ENCODE data around the gene CREB5.

The CREB5 gene

DNA sequence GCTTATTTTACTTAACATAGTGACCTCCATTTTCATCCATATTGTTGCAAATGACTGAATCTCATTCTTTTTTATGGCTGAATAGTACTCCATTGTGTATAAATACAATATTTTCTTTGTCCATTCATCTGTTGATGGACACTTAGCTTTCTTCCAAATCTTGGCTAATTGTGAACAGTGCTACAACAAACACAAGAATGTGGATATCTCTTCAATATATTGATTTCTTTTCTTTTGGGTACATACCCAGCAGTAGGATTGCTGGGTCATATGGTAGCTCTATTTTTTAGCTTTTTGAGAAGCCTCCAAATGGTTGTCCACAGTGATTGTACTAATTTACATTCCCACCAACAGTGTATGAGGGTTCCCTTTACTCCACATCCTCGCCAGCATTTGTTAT is 58.0 kb downstream of the CREB5 start:
- Mint-ChIP-seq H3K4me3 (no peak overlapping the region), H3K27me3 (peaks cover 16% of the 10 kb centered on the region), H3K4me1 (ENCODE audit: low read depth) (no peaks in the 10 kb centered on the region), H3K9me3 (no peaks in the 10 kb centered on the region), H3K27ac (no peak overlapping the region), H3K36me3 (ENCODE audit: low read depth) (no peaks in the 10 kb centered on the region)

DNA sequence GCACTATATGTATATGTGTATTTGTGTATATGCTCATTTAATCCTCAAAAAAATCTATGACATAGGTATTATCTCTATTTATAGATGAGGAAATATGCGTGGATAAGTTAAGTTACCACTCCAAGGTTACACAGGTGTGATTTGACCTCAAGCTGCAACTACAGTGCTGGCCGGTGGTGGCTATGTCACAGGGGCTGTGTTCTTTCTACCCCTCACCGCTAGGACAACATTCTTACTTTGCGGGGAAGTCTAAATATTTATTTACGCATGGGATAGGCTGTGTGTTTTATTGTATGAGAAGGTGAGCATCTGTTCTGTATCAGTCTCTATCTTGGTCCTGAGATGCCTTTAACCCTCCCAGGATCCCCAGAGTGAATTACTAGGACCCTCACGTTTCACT is 60.0 kb downstream of the CREB5 start:
- Mint-ChIP-seq H3K4me1 (ENCODE audit: low read depth) (no peaks in the 10 kb centered on the region), H3K36me3 (ENCODE audit: low read depth) (no peaks in the 10 kb centered on the region), H3K4me3 (no peak overlapping the region), H3K9me3 (no peaks in the 10 kb centered on the region), H3K27me3 (peaks cover 20% of the 10 kb centered on the region), H3K27ac (no peak overlapping the region)

DNA sequence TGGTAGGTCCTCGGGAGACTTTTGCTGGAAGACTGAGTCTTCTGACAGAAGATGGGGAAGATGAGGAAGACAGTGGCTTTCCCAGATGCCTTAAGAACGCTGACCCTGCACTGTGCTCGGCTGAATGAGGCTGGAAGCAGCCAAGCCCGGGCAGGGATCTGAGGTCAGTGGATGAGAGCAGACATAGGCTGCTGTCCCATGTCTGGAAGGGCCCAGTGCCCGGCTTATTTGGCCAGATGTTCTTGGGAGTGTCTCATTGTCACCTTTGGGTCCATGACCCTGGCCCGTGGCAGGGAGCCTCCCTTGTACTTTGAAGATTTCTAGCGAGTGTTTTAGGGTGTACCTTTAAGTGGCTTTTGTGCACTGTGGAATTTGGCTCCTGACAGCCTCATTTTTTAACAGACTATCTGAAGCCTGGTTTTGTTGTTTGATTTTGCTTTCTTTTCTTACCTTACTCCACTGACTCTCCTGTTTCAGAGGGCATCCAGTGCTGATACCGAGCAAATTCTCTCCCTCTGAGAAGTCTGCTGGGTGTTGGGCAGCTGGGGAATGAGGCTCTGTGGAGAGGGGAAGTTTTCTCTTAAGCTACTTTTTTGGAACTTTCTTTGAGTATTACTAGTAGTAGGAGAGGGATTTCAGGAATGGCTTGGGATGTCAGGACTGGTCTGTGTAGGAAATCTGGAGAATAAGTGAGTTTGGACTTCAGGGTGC is 61.4 kb downstream of the CREB5 start:
- Mint-ChIP-seq H3K9me3 (no peaks in the 10 kb centered on the region), H3K27ac (no peak overlapping the region), H3K27me3 (peaks cover 17% of the 10 kb centered on the region), H3K36me3 (ENCODE audit: low read depth) (no peaks in the 10 kb centered on the region), H3K4me3 (no peak overlapping the region), H3K4me1 (ENCODE audit: low read depth) (no peaks in the 10 kb centered on the region)

DNA sequence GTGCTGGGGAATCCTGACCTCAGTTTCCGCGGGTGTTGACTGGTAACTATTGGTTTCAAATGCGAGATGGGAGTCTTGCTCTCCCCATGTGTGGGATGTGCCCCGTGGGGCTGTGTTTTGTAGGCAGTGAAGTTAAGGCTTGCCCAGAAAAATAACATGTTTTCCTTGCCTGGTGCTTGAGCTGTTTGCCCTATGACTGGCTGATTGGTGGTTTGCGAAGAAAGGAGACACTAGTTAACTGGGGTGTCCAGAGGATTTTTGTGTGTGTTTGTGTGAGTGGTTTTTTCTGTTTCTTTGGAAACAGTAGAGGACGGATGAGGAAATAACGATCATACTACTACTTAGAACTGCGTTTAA is 61.9 kb downstream of the CREB5 start:
- Mint-ChIP-seq H3K27me3 (peaks cover 17% of the 10 kb centered on the region), H3K36me3 (ENCODE audit: low read depth) (no peaks in the 10 kb centered on the region), H3K27ac (no peak overlapping the region), H3K4me1 (ENCODE audit: low read depth) (no peaks in the 10 kb centered on the region), H3K9me3 (no peaks in the 10 kb centered on the region), H3K4me3 (no peak overlapping the region)

DNA sequence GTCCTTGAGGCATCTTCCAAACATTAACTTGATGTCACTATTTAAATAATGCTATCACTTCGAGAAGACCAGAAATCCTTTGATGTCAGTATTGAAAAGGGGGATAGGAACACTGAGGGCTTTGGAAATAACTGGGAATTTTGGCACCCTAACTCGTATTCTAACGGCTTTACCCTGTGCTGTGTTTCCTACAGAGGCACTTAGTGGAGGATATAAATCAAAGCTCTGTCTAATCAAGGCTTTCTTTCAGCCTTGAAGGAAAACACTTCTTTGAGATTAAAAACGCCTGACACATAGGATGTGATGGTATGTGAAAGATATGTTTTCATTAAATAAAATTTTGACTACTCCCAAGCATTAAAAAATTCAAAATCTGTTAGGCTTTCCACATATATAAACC is 62.3 kb downstream of the CREB5 start:
- Mint-ChIP-seq H3K4me1 (ENCODE audit: low read depth) (no peaks in the 10 kb centered on the region), H3K4me3 (no peak overlapping the region), H3K9me3 (no peaks in the 10 kb centered on the region), H3K36me3 (ENCODE audit: low read depth) (no peaks in the 10 kb centered on the region), H3K27me3 (peaks cover 17% of the 10 kb centered on the region), H3K27ac (no peak overlapping the region)

DNA sequence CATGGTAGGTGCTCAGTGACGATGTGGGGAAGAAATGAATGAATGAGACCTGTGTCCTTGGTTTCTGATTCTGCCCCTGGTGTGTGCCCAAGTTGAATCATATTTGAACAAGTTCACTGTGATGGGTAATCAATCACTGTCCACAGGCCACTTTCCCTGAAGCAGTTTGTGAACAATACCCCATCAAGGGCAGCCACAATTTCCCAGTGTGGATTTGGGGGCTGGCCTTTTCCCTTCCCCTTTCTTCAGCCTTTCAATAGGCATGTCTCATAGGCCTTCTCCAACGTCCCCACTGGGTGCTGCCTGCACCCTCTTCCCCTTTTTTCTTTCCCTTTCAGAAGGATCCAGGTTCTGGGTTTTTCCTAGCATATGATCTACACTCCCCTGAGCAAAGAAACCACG is 64.7 kb downstream of the CREB5 start:
- H3K36me3 Mint-ChIP-seq (ENCODE audit: low read depth) = no peaks in the 10 kb centered on the region
- H3K4me1 Mint-ChIP-seq (ENCODE audit: low read depth) = peaks cover 10% of the 10 kb centered on the region
- H3K9me3 Mint-ChIP-seq = no peaks in the 10 kb centered on the region
- H3K27ac Mint-ChIP-seq = no peak overlapping the region
- H3K4me3 Mint-ChIP-seq = no peak overlapping the region
- peaks cover 31% of the 10 kb centered on the region for H3K27me3 Mint-ChIP-seq

DNA sequence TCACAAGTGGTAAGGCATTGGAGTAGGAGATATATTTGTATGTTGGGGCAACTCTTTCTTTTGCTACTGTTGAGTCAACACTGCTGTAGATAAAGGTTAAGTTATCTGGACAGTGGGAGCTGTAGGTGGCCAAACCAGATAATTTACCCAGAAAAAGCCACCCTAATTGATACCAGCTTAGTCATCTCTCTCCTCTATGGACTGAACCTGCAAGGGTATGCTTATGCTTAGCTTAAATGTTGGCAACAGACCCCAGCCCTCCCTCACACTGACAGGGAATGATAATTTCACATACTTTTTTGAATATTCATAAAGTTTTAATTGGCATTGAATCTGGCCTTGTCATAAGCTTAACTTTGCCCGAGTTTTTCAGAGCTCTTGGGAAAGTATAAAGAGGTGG is 66.3 kb downstream of the CREB5 start:
- Mint-ChIP-seq H3K27me3 (peaks cover 31% of the 10 kb centered on the region), H3K4me3 (no peak overlapping the region), H3K27ac (no peak overlapping the region), H3K36me3 (ENCODE audit: low read depth) (no peaks in the 10 kb centered on the region), H3K4me1 (ENCODE audit: low read depth) (peaks cover 10% of the 10 kb centered on the region), H3K9me3 (no peaks in the 10 kb centered on the region)

DNA sequence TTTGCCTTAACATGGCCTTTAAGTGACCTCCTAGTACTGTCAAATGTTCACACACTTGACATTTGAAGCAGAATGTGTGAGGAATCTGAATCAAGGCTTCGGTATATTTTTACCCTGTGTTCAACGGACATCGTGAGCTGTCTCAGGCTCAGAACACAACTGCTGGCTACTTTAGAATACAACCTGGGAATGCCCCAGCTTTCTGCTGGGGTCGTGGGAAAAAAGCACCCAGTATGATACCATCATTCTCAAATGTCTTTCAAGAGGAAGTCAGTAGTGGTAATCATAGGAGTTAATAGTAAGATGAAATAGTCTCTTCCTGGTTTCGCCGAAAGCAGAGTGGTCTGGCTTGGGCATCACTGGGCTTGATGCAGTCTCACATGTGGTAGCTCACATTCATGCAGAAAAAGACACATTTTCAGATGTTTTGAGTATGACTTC is 67.2 kb downstream of the CREB5 start:
- H3K9me3 Mint-ChIP-seq = no peaks in the 10 kb centered on the region
- no peak overlapping the region for H3K27ac Mint-ChIP-seq
- H3K27me3 Mint-ChIP-seq = peaks cover 24% of the 10 kb centered on the region
- no peak overlapping the region for H3K4me3 Mint-ChIP-seq
- no peaks in the 10 kb centered on the region for H3K36me3 Mint-ChIP-seq (ENCODE audit: low read depth)
- H3K4me1 Mint-ChIP-seq (ENCODE audit: low read depth) = peaks cover 10% of the 10 kb centered on the region

DNA sequence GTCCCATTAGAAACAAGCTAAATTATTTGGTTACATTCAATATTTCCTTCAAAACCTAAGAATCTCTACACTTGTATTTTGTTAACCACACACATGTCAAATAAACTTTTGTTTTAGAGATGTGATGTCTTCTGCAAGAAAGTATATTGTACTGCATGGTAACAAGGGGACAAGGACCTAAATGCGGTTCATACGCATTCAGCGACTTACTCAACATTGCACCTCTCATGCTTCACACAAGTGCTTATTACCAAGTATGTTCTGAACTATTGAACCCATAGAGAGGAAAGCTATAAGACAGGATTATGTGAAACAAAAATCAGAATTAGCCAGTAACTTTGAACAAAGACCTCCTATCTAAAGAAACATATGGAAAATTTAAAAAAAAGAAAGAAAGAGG is 68.3 kb downstream of the CREB5 start:
- H3K4me1 Mint-ChIP-seq (ENCODE audit: low read depth) = peaks cover 10% of the 10 kb centered on the region
- H3K27ac Mint-ChIP-seq = no peak overlapping the region
- H3K4me3 Mint-ChIP-seq = no peak overlapping the region
- no peaks in the 10 kb centered on the region for H3K9me3 Mint-ChIP-seq
- H3K36me3 Mint-ChIP-seq (ENCODE audit: low read depth) = no peaks in the 10 kb centered on the region
- peaks cover 23% of the 10 kb centered on the region for H3K27me3 Mint-ChIP-seq

DNA sequence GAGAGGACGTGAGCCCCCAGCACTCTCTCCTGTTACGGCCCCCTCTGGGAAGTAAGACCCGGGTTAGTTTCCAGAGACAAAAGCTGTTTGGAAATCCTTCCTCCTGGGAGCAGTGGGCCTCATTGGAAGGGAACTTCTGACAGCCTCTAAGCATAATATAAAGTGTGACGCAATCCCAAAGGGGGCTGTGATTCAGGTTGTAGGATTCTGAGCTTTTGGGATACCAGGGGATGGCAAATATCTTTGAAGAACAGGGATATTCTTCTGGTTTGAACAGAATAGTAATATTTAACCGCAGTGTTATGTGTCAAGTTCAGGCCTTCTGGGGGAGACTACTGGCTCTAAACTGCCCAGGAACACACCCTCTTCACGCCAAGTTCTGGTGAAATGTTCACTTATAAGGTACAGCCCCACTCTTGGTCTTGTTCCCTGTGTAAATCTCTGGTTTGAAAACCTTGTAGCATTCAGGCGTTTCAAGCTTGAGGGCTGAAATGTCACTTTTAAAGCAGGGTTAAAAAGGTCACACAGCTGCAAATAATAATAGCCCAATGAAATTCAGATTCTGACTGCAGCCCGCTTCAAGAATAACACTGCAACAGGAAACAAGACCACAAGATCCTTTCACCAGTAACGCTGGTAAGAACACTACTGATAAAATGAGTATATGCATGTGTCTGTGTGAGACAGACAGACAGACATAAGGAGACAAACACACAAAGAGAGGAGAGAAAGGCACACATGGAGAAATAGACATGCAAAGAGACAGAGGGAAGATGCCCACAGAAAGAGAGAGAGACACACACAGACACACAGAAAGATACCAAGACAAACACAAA is 69.0 kb downstream of the CREB5 start:
- Mint-ChIP-seq H3K27ac (no peak overlapping the region), H3K27me3 (peaks cover 17% of the 10 kb centered on the region), H3K9me3 (no peaks in the 10 kb centered on the region), H3K4me1 (ENCODE audit: low read depth) (peaks cover 10% of the 10 kb centered on the region), H3K4me3 (no peak overlapping the region), H3K36me3 (ENCODE audit: low read depth) (no peaks in the 10 kb centered on the region)

DNA sequence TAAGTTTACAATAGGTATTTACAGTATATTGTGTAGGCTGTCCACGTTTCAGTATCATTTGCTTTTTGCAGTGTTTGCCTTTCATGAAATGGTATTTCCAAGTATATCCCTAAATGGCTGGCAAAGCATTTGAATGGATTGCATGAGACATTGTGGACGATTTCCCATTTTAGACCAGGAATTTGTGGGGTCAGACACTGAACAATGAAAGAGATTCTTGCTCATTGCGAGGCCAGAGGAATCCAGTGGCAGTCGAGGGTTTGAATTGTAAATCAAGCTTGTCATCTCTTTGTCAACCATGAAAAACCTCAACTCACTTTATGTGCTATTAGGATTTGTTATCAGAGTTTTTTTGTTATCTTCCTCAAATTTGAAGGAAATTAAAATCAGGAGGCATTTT is 70.8 kb downstream of the CREB5 start:
- no peak overlapping the region for H3K27ac Mint-ChIP-seq
- H3K4me1 Mint-ChIP-seq (ENCODE audit: low read depth) = peaks cover 10% of the 10 kb centered on the region
- no peaks in the 10 kb centered on the region for H3K36me3 Mint-ChIP-seq (ENCODE audit: low read depth)
- H3K4me3 Mint-ChIP-seq = no peak overlapping the region
- no peaks in the 10 kb centered on the region for H3K9me3 Mint-ChIP-seq
- H3K27me3 Mint-ChIP-seq = peaks cover 14% of the 10 kb centered on the region

DNA sequence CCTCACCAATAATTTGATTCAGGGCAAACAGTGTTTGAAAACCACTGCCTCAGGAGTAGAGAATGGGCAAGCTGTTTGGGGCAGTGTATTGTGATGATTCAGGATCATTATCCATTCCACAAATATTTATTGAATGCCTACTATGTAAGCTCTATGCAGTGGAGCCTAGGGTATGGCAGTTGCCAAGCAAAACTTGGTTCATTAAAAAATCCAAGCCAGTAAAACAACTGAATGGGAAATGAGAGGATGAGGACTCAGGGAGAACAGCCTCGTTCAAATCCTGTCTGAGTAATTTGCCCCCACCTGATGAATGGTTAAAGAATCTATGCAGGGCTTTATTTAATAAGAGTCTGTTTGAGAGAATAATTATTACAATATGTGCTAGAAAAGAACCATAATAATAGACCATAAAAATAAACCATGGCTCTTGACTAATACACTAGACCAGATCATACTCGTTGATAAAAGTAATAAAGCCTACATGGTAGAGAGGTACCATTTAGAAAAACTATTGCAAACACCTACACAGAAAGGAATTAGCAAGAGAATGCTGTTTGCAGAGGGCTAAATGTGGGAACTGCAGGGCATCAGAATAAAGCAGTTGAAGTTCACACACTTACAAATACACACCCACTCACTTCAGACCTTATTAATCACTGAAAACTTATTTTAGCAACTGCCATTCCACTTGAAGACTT is 71.7 kb downstream of the CREB5 start:
- Mint-ChIP-seq H3K36me3 (ENCODE audit: low read depth) (no peaks in the 10 kb centered on the region), H3K27me3 (peaks cover 19% of the 10 kb centered on the region), H3K27ac (no peak overlapping the region), H3K4me1 (ENCODE audit: low read depth) (peaks cover 10% of the 10 kb centered on the region), H3K4me3 (no peak overlapping the region), H3K9me3 (no peaks in the 10 kb centered on the region)

DNA sequence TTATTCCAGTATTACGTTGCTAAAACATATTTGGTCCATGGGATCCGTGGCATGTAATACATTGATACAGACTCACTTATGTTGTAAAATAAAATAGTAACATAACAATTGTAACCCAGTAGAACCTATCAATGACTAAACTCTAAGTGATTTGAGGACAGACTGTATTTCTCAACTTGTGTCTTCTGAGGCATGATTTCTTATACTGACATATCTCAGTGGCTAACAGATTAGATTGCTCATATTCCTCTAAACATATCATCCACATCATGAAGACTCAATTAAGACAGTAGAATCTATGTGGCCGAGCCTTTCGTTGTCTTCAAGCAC is 72.3 kb downstream of the CREB5 start:
- peaks cover 19% of the 10 kb centered on the region for H3K27me3 Mint-ChIP-seq
- H3K27ac Mint-ChIP-seq = no peak overlapping the region
- no peak overlapping the region for H3K4me3 Mint-ChIP-seq
- no peaks in the 10 kb centered on the region for H3K36me3 Mint-ChIP-seq (ENCODE audit: low read depth)
- H3K9me3 Mint-ChIP-seq = no peaks in the 10 kb centered on the region
- H3K4me1 Mint-ChIP-seq (ENCODE audit: low read depth) = peaks cover 10% of the 10 kb centered on the region

DNA sequence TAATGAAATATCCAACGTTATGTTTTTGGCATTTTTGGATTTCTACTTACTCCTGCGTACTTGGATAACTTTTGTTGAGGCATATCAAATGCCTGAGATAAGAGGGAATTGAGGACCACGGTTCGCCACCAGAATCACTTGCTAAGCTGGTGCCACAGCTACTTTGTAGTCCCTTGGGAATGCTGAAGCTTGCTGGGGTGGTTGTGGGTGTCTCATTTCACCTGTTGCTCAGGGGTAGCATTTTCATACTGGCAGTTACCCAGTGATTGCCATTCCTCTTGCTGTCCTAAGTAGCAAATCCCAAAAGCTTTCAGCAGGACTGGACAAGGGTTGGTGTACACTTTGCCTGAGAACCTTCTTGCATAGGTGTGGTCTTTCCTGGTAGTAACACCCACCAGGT is 75.2 kb downstream of the CREB5 start:
- Mint-ChIP-seq H3K4me3 (no peak overlapping the region), H3K27ac (no peak overlapping the region), H3K27me3 (peaks cover 9% of the 10 kb centered on the region), H3K9me3 (no peaks in the 10 kb centered on the region), H3K4me1 (ENCODE audit: low read depth) (no peaks in the 10 kb centered on the region), H3K36me3 (ENCODE audit: low read depth) (no peaks in the 10 kb centered on the region)

DNA sequence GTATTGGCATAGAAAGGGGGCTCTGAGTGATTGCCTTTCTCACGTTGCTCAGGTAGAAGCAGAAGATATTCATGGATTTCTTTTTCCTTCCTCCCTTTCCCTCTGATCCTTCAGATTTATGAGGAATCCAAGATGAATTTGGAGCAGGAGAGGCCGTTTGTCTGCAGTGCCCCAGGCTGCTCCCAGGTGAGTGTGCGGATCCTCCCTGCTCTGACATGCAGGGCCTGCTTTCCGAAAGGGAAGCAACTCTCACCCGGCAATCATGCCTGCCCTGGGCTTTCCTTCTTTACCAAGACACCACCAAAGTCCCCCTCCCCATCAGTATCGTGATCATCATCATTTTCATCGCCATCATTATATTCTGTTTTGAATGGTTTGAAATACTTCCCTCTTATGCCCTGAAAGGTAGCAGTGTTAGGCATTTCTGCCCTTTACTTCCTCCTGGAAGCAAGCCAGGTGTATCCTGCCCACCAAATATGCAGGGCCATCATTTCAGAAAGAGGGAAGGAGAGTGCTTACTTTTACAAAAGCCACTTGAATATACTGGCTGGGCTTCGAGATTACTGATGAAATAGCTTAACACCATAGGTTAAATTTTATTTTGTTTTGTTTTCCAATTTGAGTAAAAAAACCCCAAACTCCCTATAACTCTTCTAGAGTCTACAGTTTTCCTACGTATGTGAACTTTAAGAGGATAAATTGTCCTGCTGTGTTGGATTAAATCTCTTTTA is 75.9 kb downstream of the CREB5 start:
- Mint-ChIP-seq H3K4me1 (ENCODE audit: low read depth) (no peaks in the 10 kb centered on the region), H3K36me3 (ENCODE audit: low read depth) (no peaks in the 10 kb centered on the region), H3K27ac (no peak overlapping the region), H3K9me3 (no peaks in the 10 kb centered on the region), H3K4me3 (no peak overlapping the region), H3K27me3 (peaks cover 9% of the 10 kb centered on the region)

Data from stimulated activated naive CD8-positive, alpha-beta T cell treated with anti-CD3 and anti-CD28 coated beads, Interleukin-15, Interleukin-2, amounts not matched to agents 100 ng/mL and 50 ng/mL, for 24 hours (primary cell).